ENCODE data around the gene TEKT3.

TEKT3 gene

GRCh38 chr17:15348021-15348420 is 6.6 kb upstream of the TEKT3 start:
- no peak for DNase-seq

GRCh38 chr17:15346066-15346595 is 4.7 kb upstream of the TEKT3 start:
- no peak for DNase-seq

GRCh38 chr17:15343749-15344148 is 2.4 kb upstream of the TEKT3 start:
- no peak for DNase-seq

GRCh38 chr17:15342460-15342859 is 1.1 kb upstream of the TEKT3 start:
- no peak for DNase-seq

GRCh38 chr17:15341966-15342365 is 569 bp upstream of the TEKT3 start:
- DNase-seq, result no peak

GRCh38 chr17:15340966-15341365 is 431 bp downstream of the TEKT3 start:
- no peak for DNase-seq

GRCh38 chr17:15335446-15335845 is 6.0 kb downstream of the TEKT3 start:
- no peak for DNase-seq

- no peak for DNase-seq
These were observed 7.1 kb downstream of the TEKT3 start for GRCh38 chr17:15334266-15334665.

- no peak for DNase-seq
These were observed 9.1 kb downstream of the TEKT3 start for GRCh38 chr17:15332338-15332737.

GRCh38 chr17:15323131-15323530 is 18.3 kb downstream of the TEKT3 start:
- DNase-seq, result no peak

GRCh38 chr17:15321556-15322251 is 19.7 kb downstream of the TEKT3 start:
- DNase-seq, result no peak

- DNase-seq, result no peak
These were observed 21.9 kb downstream of the TEKT3 start for GRCh38 chr17:15319452-15320010.

GRCh38 chr17:15311996-15312395 is 29.4 kb downstream of the TEKT3 start:
- no peak for DNase-seq

GRCh38 chr17:15309793-15310192 is 31.6 kb downstream of the TEKT3 start:
- DNase-seq, result no peak

GRCh38 chr17:15309236-15309635 is 32.2 kb downstream of the TEKT3 start:
- no peak for DNase-seq

- DNase-seq, result no peak
These were observed 32.6 kb downstream of the TEKT3 start for GRCh38 chr17:15308758-15309157.

- DNase-seq, result no peak
These were observed 33.7 kb downstream of the TEKT3 start for GRCh38 chr17:15307710-15308111.

- no peak for DNase-seq
These were observed 37.5 kb downstream of the TEKT3 start for GRCh38 chr17:15303851-15304250.

GRCh38 chr17:15303268-15303667 is 38.1 kb downstream of the TEKT3 start:
- no peak for DNase-seq

GRCh38 chr17:15301845-15302244 is 39.6 kb downstream of the TEKT3 start:
- no peak for DNase-seq

GRCh38 chr17:15298176-15298575 is 43.2 kb downstream of the TEKT3 start:
- no peak for DNase-seq

GRCh38 chr17:15293558-15293957 is 47.8 kb downstream of the TEKT3 start:
- DNase-seq, result no peak

- DNase-seq, result no peak
These were observed 49.6 kb downstream of the TEKT3 start for GRCh38 chr17:15291674-15292361.

- no peak for DNase-seq
These were observed 50.8 kb downstream of the TEKT3 start for GRCh38 chr17:15290605-15291004.
